HepG2 (cell line): ENCODE results near the gene TOE1. TPM values are rescaled to one million over a fixed set of nuclear protein-coding genes. Genes with fewer than 3 reads are reported as not detected.

Experiments
- CENPT ChIP-seq: sonication (generic); formaldehyde crosslinking; IDR thresholded peaks from 2 replicates; pipeline ENCODE4 v1.8.0; 2022; ENCODE audit warnings: low read depth, mild to moderate bottlenecking, moderate library complexity, missing genetic modification reagents
- CENPX ChIP-seq: sonication (generic); formaldehyde crosslinking; IDR thresholded peaks from 2 replicates; pipeline ENCODE4 v1.9.0; 2021; ENCODE audit warnings: mild to moderate bottlenecking, missing genetic modification reagents, moderate library complexity
- FOXP1 ChIP-seq, 2 experiments: fragments of 450-650 bp in 1 of 2; IDR thresholded peaks; 2 replicates each; pipeline ENCODE4 v1.6.1; 2017 to 2018; ENCODE audit warnings: antibody characterized with exemption in 1 of 2
- HNF4A ChIP-seq: sonication (generic); formaldehyde crosslinking; IDR thresholded peaks from 2 replicates; pipeline ENCODE4 v1.4.0; 2020; ENCODE audit warnings: missing genetic modification reagents
- IRX3 ChIP-seq: sonication (generic); formaldehyde crosslinking; IDR thresholded peaks from 2 replicates; pipeline ENCODE4 v1.8.1; 2023; ENCODE audit warnings: mild to moderate bottlenecking, low read depth, missing genetic modification reagents, borderline replicate concordance
- KDM2A ChIP-seq: sonication (generic); formaldehyde crosslinking; IDR thresholded peaks from 2 replicates; pipeline ENCODE4 v1.4.0; 2020; ENCODE audit warnings: low read depth, missing genetic modification reagents, borderline replicate concordance
- KDM6A ChIP-seq: IDR thresholded peaks from 2 replicates; pipeline ENCODE4 v1.6.1; 2016; ENCODE audit warnings: low read depth
- MATR3 ChIP-seq: sonication (generic); formaldehyde crosslinking; IDR thresholded peaks from 2 replicates; pipeline ENCODE4 v1.4.0; 2020; ENCODE audit warnings: missing genetic modification reagents
- NFATC3 ChIP-seq: sonication (generic); formaldehyde crosslinking; IDR thresholded peaks from 2 replicates; pipeline ENCODE4 v1.5.1; 2020; ENCODE audit warnings: mild to moderate bottlenecking, missing genetic modification reagents
- PAX8 ChIP-seq: sonication (generic); formaldehyde crosslinking; IDR thresholded peaks from 2 replicates; pipeline ENCODE4 v1.8.0; 2022; ENCODE audit warnings: mild to moderate bottlenecking, missing genetic modification reagents, borderline replicate concordance
- ZFP90 ChIP-seq: sonication (generic); formaldehyde crosslinking; IDR thresholded peaks from 2 replicates; pipeline ENCODE4 v1.8.0; 2022; ENCODE audit warnings: missing genetic modification reagents, mild to moderate bottlenecking, inconsistent platforms, borderline replicate concordance
- ZMYM2 ChIP-seq: sonication (generic); formaldehyde crosslinking; IDR thresholded peaks from 2 replicates; pipeline ENCODE4 v1.8.0; 2022; ENCODE audit warnings: mild to moderate bottlenecking, missing genetic modification reagents
- ZNF205 ChIP-seq: IDR thresholded peaks from 2 replicates; pipeline ENCODE4 v1.6.1; 2018; ENCODE audit warnings: missing biosample characterization, missing genetic modification reagents
- ZNF260 ChIP-seq: sonication (generic); formaldehyde crosslinking; IDR thresholded peaks from 2 replicates; pipeline ENCODE4 v1.4.0; 2020; ENCODE audit warnings: missing genetic modification reagents, low read depth, mild to moderate bottlenecking, borderline replicate concordance
- ZNF34 ChIP-seq: sonication (generic); formaldehyde crosslinking; IDR thresholded peaks from 2 replicates; pipeline ENCODE4 v1.4.0; 2020; ENCODE audit warnings: mild to moderate bottlenecking, missing genetic modification reagents, borderline replicate concordance
- ZNF367 ChIP-seq: sonication (generic); formaldehyde crosslinking; IDR thresholded peaks from 2 replicates; pipeline ENCODE4 v1.4.0; 2020; ENCODE audit warnings: missing genetic modification reagents, borderline replicate concordance
- ZNF510 ChIP-seq: sonication (generic); formaldehyde crosslinking; IDR thresholded peaks from 2 replicates; pipeline ENCODE4 v1.4.0; 2020; ENCODE audit warnings: low read depth, mild to moderate bottlenecking, missing genetic modification reagents
- ZNF558 ChIP-seq: sonication (generic); formaldehyde crosslinking; IDR thresholded peaks from 2 replicates; pipeline ENCODE4 v1.9.0; 2022; ENCODE audit warnings: mild to moderate bottlenecking, missing genetic modification reagents, borderline replicate concordance
- ZNF790 ChIP-seq: sonication (generic); formaldehyde crosslinking; IDR thresholded peaks from 2 replicates; pipeline ENCODE4 v1.8.0; 2022; ENCODE audit warnings: missing genetic modification reagents, mild to moderate bottlenecking, borderline replicate concordance
- polyA plus RNA-seq, 8 experiments: library from polyadenylated mRNA; depleted of rRNA in 3 of 8; stranded (reverse) in 7 of 8; unstranded in 1 of 8; fragments of >200 nt; fragmentation: Illumina TruSeq in 4 of 8; extraction: Trizol in 4 of 8; gene quantifications; 2 replicates each; pipeline versions ENCODE4 v1.2.1 to v1.2.3, GENCODE V29; 2011 to 2016; ENCODE audit warnings: low read depth in 4 of 8, missing spikeins in 1 of 8, mixed read lengths in 1 of 8; ENCODE audit not compliant: insufficient read depth in 1 of 8
- total RNA-seq, 5 experiments: library from RNA; depleted of rRNA; stranded (reverse); fragments of >200 nt; fragmentation: Illumina TruSeq; extraction: Trizol; gene quantifications; 2 replicates each; pipeline ENCODE4 v1.2.3, GENCODE V29; 2016; ENCODE audit warnings: low read depth in 1 of 5
- TF ChIP-seq, protein P1 (sequence below): sonication (generic); formaldehyde crosslinking; IDR thresholded peaks from 2 replicates; pipeline ENCODE4 v1.5.0; 2020; ENCODE audit warnings: mild to moderate bottlenecking, low read depth, missing genetic modification reagents, borderline replicate concordance
- TF ChIP-seq, protein P2 (sequence below): sonication (generic); formaldehyde crosslinking; IDR thresholded peaks from 2 replicates; pipeline ENCODE4 v1.4.0; 2020; ENCODE audit warnings: missing genetic modification reagents
- TF ChIP-seq, protein P3 (sequence below): IDR thresholded peaks from 2 replicates; pipeline ENCODE4 v1.6.1; 2016; ENCODE audit warnings: missing biosample characterization, missing genetic modification reagents, low read depth

The TOE1 gene
- total and polyA plus RNA-seq, 2 of the 13 experiments (the other 11 are each of a cell fraction or from before 2014, with no cell fraction given): 14.1 to 19.0 TPM

DNA sequence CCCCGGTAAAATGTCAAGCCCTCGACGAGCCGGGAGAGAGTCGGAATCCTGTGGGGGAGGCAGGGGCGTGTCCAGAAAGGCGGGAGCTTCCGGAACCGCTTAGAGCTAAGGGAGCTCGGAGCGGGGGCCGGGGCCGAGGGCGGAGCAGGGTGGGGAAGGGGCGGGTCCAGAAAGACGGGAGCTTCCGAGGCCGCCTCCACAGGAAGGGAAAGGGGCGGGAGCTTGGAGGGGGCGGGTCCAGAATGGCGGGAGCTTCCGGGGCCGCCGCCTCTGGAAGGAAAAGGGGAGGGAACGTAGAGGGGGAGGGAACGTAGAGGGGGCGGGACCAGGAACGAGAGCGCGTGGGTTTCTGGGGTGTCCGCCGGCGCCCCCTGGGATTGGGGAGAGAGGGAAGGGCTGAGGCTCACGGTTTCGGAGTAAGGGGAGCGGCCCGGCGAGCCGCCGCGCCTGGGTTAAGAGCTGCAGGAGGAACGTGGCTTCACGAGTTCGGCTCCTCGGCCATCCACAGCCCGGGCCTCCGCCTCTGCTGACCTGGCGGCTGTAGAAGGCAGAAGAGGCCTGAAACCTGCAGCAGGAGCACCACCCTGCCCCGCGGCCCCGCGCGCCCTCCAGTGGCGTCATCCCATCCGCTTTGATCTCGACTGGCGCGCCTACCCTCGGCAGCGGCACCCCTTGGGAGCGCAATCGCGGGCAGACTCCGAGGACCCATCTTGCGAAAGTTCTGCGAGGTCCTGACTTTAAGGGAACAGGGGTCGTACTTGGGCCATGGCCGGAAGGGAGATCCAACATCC lies 36.3 kb upstream of the TOE1 start (continued):
- peak; percentile 86; the same call in 1 of the 2 replicates for TF ChIP-seq ZNF205 (CRISPR knock-in tag)
- TF ChIP-seq, protein P1, sequence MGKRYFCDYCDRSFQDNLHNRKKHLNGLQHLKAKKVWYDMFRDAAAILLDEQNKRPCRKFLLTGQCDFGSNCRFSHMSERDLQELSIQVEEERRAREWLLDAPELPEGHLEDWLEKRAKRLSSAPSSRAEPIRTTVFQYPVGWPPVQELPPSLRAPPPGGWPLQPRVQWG: no peak
- TF ChIP-seq NFATC3 (CRISPR knock-in tag): no peak
- no peak for TF ChIP-seq ZNF34 (CRISPR knock-in tag)
- no peak for TF ChIP-seq MATR3
- no peak for TF ChIP-seq CENPX (CRISPR knock-in tag)
- TF ChIP-seq, protein P2, sequence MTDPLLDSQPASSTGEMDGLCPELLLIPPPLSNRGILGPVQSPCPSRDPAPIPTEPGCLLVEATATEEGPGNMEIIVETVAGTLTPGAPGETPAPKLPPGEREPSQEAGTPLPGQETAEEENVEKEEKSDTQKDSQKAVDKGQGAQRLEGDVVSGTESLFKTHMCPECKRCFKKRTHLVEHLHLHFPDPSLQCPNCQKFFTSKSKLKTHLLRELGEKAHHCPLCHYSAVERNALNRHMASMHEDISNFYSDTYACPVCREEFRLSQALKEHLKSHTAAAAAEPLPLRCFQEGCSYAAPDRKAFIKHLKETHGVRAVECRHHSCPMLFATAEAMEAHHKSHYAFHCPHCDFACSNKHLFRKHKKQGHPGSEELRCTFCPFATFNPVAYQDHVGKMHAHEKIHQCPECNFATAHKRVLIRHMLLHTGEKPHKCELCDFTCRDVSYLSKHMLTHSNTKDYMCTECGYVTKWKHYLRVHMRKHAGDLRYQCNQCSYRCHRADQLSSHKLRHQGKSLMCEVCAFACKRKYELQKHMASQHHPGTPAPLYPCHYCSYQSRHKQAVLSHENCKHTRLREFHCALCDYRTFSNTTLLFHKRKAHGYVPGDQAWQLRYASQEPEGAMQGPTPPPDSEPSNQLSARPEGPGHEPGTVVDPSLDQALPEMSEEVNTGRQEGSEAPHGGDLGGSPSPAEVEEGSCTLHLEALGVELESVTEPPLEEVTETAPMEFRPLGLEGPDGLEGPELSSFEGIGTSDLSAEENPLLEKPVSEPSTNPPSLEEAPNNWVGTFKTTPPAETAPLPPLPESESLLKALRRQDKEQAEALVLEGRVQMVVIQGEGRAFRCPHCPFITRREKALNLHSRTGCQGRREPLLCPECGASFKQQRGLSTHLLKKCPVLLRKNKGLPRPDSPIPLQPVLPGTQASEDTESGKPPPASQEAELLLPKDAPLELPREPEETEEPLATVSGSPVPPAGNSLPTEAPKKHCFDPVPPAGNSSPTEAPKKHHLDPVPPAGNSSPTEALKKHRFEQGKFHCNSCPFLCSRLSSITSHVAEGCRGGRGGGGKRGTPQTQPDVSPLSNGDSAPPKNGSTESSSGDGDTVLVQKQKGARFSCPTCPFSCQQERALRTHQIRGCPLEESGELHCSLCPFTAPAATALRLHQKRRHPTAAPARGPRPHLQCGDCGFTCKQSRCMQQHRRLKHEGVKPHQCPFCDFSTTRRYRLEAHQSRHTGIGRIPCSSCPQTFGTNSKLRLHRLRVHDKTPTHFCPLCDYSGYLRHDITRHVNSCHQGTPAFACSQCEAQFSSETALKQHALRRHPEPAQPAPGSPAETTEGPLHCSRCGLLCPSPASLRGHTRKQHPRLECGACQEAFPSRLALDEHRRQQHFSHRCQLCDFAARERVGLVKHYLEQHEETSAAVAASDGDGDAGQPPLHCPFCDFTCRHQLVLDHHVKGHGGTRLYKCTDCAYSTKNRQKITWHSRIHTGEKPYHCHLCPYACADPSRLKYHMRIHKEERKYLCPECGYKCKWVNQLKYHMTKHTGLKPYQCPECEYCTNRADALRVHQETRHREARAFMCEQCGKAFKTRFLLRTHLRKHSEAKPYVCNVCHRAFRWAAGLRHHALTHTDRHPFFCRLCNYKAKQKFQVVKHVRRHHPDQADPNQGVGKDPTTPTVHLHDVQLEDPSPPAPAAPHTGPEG (CRISPR knock-in tag): 0 out of 2 replicates have a peak, but pooled peaks have one; percentile 61
- TF ChIP-seq PAX8 (CRISPR knock-in tag): peak; percentile 85; the same call in 1 of the 2 replicates
- peak; percentile 47; the same call in 1 of the 2 replicates for TF ChIP-seq ZMYM2 (CRISPR knock-in tag)
- 0 out of 2 replicates have a peak, but pooled peaks have one; percentile 30 for TF ChIP-seq KDM6A (CRISPR knock-in tag)
- TF ChIP-seq ZNF260: no peak
- no peak for TF ChIP-seq FOXP1 (IDR thresholded peaks at IDR 0.05)
- peak; percentile 29; the same call in 1 of the 2 replicates for TF ChIP-seq FOXP1 (CRISPR knock-in tag; IDR thresholded peaks at IDR 0.05)
- TF ChIP-seq ZNF790 (CRISPR knock-in tag): peak; percentile 84; the same call in 1 of the 2 replicates
- TF ChIP-seq ZFP90 (CRISPR knock-in tag): peak; percentile 67
- TF ChIP-seq, protein P3, sequence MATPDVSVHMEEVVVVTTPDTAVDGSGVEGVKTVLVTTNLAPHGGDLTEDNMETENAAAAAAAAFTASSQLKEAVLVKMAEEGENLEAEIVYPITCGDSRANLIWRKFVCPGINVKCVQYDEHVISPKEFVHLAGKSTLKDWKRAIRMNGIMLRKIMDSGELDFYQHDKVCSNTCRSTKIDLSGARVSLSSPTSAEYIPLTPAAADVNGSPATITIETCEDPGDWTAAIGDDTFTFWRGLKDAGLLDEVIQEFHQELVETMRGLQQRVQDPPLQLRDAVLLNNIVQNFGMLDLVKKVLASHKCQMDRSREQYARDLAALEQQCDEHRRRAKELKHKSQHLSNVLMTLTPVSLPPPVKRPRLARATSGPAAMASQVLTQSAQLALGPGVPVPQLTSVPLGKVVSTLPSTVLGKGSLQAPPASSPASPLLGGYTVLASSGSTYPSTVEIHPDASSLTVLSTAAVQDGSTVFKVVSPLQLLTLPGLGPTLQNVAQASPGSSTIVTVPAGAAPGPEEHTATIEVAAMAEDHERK (CRISPR knock-in tag): no peak
- TF ChIP-seq ZNF510 (CRISPR knock-in tag): no peak
- TF ChIP-seq HNF4A: peak; percentile 52
- TF ChIP-seq IRX3: peak; percentile 33; the same call in 1 of the 2 replicates
- TF ChIP-seq KDM2A (CRISPR knock-in tag): peak; percentile 95
- 0 out of 2 replicates have a peak, but pooled peaks have one; percentile 41 for TF ChIP-seq ZNF558 (CRISPR knock-in tag)
- no peak for TF ChIP-seq CENPT
- no peak for TF ChIP-seq ZNF367 (CRISPR knock-in tag)
